ENCODE measurements around the gene PTCSC3. TPM values are rescaled to one million over a fixed set of nuclear protein-coding genes. Genes with fewer than 3 reads are reported as not detected.

The PTCSC3 gene
- not detected in 2 replicates for total RNA-seq

GRCh38 chr14:36176524-36176923 lies at the start of gene PTCSC3:
PTCSC3 (minus strand) TSS chr14:36176722.

Other genes starting within 250 kb of the PTCSC3 start
- 7.1 and 19.2 TPM in 2 replicates for gene MBIP, start 143.9 kb upstream of the PTCSC3 start, total RNA-seq

Data from epithelial cell of alveolus of lung (primary cell).